ENCODE measurements around the gene RARG.

Gene RARG

DNA sequence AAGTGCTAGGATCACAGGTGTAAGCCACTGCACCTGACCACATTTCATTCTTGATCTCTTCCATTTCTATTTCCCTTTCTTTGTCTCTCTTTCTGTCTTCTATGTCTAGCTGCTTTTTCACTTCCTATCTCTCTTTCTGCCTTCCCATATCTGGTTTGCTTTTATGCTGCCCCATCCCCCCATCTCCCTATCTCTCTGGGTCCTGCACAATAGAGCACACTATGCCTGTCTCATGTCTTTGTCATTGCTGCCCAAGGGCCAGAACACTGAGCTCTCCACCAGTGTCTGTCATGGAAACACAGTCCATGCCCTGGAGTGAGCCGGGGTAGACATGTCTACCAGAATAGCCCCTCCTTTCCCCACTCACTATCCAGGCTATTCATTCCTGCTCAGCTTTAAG lies 12.3 kb upstream of the RARG start:
- DNase-seq (ENCODE audit: low read depth) = no peak

- no peak for DNase-seq (ENCODE audit: low read depth)
Measured at GRCh38 chr12:53241623-53242412, 9.8 kb upstream of the RARG start.

DNA sequence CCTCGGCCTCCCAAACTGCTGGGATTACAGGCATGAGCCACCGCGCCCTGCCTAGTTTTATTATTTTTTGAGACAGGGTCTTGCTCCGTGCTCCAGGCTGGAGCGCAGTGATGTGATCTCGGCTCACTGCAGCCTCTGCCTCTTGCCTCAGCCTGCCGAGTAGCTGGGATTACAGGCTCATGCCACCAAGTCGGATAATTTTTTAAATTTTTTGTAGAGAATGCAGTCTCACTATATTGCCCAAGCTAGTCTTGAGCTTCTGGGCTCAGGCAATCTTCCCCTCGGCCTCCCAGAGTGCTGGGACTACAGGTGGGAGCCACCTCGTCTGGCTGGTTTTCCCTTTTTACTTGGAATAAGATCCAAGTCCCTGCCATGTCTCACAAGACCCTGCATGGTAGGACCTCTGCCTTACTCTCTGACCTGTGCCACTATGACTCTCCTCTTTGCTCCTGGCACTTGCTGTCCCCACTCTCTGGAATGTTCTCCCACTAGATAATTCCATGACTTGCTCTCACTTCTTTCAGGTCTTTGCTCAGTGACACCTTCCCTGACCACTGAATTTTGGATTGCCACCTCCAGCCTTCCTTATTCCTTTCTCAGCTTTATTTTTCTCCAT lies 7.7 kb upstream of the RARG start:
- no peak for DNase-seq (ENCODE audit: low read depth)

- no peak for DNase-seq (ENCODE audit: low read depth)
Measured at GRCh38 chr12:53236443-53237111, 4.6 kb upstream of the RARG start.

DNA sequence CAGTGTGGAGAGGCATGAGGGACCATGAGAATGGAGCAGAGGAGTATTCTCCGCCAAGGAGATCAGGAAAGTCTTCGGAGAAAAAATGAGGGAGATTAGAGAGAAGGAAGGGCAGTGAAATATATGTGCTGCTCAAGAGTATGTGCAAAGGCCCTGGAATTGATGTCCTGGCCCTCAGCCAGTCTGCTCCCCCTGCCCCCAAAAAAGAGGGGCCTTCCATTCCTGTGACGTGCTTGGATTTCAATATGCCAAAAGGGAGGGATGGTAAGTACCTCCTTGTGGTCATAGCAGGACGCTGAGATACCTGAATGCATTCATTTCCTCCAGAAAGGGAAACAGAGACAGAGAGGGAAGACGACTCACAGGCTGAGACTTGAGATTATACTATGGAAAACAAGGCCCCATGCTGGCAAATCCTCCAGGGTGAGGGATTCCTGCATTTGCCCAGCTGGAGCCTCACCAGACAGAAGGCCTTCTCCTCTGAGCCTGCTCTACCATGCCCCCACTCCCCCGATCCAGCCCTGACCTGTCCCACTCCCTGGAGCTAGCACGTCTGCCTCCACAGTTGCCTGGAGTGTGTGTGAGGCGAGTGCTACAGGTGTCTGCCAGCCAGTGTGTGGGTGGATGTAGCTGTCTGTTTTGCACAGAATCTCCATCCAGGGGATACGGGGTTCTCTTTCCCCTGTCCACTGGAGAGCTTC lies 3.9 kb upstream of the RARG start:
- no peak for DNase-seq (ENCODE audit: low read depth)

DNA sequence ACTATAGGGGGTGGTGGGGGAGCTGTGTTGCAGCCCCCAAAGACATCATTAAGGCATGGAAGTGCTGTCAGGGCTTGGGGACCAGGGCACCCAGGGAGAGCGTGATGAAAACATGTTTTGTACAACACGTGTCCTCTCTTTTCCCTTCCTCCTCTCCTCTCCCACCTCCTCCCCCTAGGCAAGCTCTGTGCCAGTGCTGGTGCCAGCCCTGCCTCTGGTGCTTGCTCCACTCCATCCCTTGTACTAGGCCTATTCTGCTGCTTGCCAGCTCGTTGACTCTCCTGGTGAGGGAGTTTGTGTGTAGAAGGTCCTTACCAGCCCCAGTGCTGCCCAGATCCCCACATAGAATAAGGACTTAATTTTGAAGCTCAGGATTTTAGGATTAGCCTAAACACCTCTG lies 3.2 kb upstream of the RARG start:
- no peak for DNase-seq (ENCODE audit: low read depth)

DNA sequence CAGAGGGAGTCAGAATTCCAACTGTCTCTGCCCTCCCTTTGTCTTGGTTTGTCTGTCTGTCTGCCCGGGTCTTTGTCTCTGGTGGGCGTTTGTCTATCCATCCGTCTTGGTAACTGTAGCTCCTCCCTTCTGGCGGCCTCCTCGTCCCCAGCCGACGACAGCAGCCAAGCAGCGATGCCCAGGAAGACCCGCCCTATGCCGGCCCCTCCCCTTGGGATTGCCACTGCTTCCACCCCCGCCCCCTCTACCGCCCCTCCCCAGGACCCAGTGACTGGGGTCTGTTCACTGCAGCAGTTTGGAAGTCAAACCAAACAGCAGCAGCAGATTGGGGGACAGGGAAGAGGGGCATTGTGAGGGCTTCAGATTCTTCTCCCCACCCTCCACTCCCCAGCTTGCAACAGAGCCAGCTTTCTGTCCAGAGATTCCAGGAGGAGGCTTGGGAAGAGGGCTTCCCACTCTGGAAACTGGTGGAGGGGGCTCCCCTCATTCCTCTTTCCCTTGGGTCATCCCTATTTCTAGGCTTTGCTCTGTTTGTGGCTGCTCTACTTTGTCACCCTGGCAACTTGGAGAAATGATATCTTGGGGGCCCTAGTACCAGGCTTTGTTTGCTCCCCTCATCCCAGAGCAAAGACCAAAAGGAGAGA lies 2.4 kb upstream of the RARG start:
- DNase-seq (ENCODE audit: low read depth) = no peak

DNA sequence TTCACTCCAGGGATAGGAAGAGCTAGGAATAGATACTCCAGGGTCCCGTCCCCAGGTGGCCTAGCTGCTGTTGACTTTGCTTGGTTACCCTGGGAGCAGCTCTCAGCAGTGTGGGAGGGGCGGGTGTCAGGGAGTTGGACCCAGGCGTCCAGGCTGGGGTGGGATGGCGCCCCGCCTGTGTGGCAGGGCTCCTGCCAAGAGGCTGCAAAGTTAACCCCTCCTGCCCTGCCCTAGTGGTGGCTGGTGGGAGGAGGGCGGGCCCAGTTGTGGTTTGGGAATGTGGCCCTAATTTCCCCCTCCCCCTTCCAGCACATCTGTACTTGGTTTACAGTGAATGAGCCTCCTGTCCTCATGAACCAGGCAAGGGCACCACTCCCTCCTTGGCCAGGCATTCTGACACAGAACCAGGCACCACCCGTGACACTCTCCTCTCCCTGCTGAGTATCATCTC lies 1.7 kb upstream of the RARG start:
- no peak for DNase-seq (ENCODE audit: low read depth)

DNA sequence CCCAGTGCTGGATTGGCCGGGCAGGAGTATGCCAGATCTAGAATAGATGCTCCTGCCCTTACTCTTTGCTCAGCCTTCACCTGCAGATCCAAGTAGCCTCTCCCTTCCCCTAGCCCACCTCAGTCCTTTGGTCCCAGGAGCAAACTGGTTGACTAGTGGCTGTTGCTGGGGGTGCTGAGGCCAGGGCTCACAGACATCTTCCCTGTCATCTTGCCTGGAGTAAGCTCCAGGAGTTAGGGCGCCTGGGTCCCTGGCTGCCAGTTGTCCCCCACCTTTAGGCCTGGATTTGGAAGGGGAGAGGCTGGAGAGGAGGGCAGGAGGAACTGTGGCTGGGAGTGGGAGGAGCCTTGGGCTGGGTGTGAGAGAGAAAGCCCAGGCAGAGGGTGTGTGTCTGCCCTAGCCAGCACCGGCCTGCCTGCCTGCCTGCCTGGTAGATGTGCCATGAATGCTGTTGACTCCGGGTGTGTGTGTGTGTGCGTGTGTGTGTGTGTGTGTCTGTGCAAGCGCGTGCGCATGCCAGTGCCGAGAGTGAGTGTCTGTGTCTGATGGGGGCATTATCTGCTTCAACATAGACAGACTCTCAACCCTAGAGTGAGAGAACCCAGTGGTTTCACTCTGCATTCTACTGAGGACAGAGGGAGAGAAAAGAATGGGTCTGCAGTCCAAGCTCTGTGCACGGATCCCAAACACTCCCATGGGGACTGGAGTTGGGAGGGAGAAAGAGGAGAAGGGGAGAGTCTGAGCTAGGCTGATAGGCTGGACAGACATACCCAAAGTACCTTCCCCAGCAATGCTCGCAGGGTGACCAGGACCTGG lies 845 bp upstream of the RARG start:
- DNase-seq (ENCODE audit: low read depth) = no peak

DNA sequence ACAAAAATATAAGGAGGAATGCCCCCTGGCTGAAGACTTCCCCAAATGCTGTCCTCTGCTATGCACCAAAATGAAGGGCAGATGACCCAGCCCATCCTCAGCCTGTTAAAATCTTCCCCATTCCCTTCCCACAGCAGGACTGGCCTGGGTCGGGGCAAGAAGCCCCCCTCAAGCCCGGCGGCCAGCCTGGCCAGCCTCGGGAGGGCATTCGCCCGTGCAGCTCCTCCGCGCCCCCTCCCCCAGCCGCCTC lies 413 bp downstream of the RARG start:
- DNase-seq (ENCODE audit: low read depth) = no peak

- DNase-seq (ENCODE audit: low read depth) = no peak
Measured at GRCh38 chr12:53230108-53230845, 1.7 kb downstream of the RARG start.

GRCh38 chr12:53229454-53229853 lies 2.6 kb downstream of the RARG start:
- DNase-seq (ENCODE audit: low read depth) = no peak

GRCh38 chr12:53227836-53228235 lies 4.2 kb downstream of the RARG start:
- DNase-seq (ENCODE audit: low read depth) = no peak

- DNase-seq (ENCODE audit: low read depth) = no peak
Measured at GRCh38 chr12:53227341-53227740, 4.7 kb downstream of the RARG start.

GRCh38 chr12:53226815-53227214 lies 5.2 kb downstream of the RARG start:
- DNase-seq (ENCODE audit: low read depth) = no peak

- DNase-seq (ENCODE audit: low read depth) = no peak
Measured at GRCh38 chr12:53225635-53226424, 6.2 kb downstream of the RARG start.

- DNase-seq (ENCODE audit: low read depth) = no peak
Measured at GRCh38 chr12:53224897-53225634, 6.9 kb downstream of the RARG start.

DNA sequence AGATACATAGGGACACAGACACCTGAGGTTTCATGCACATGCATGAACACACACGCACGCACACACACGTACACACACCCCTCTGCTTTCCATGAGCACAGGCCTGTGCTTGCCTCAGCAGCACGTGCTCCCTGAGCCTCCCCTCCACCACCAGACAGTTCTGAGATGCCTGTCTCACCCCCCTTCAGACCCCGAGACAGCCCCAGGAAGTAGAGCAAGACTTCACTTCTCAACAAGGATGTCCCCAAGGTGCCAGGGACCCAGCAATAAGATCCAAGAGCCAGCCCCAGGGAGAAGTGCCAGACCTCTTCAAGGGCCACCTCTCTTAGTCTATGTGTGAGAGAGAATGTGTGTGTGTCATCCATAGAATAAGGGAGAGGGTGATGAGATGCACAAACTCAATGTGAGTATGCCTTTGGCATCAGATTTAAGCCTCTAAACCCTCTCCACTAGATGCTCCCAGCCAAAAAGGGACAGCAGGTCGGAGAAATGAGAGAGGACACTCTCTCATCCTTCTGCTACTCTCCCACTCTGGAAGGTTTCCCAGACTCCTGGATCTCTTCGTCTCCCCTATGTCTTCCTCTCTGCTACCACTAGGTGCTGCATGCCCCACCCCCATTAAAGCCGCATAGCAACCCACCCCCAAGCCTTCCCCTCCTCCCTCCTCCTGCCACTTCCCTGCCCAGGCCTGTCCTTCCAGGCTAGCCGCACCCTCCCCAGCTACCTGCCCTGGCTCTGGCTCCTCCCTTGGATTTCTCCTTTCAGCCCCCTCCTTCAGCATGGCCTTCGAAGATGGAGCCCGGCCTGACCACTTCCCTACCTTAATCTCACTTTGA lies 7.7 kb downstream of the RARG start:
- DNase-seq (ENCODE audit: low read depth) = no peak
